NCI-H2227 treated with DMSO at 0.1 percent for 48 hours (cell line): ENCODE data around the gene PTH2.
A peak's percentile ranks its signal among the peaks of the same experiment; 100 is the strongest.
"Not testable (repeated sequence)": the region's sequence is repeated elsewhere in the genome, so short reads cannot be mapped to it uniquely, and the experiment has no call there.

Experiments
- DNase-seq: peaks from one replicate; lab custom pipeline; 2025; lab: John Stamatoyannopoulos, UW

PTH2 gene, protein sequence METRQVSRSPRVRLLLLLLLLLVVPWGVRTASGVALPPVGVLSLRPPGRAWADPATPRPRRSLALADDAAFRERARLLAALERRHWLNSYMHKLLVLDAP

DNA sequence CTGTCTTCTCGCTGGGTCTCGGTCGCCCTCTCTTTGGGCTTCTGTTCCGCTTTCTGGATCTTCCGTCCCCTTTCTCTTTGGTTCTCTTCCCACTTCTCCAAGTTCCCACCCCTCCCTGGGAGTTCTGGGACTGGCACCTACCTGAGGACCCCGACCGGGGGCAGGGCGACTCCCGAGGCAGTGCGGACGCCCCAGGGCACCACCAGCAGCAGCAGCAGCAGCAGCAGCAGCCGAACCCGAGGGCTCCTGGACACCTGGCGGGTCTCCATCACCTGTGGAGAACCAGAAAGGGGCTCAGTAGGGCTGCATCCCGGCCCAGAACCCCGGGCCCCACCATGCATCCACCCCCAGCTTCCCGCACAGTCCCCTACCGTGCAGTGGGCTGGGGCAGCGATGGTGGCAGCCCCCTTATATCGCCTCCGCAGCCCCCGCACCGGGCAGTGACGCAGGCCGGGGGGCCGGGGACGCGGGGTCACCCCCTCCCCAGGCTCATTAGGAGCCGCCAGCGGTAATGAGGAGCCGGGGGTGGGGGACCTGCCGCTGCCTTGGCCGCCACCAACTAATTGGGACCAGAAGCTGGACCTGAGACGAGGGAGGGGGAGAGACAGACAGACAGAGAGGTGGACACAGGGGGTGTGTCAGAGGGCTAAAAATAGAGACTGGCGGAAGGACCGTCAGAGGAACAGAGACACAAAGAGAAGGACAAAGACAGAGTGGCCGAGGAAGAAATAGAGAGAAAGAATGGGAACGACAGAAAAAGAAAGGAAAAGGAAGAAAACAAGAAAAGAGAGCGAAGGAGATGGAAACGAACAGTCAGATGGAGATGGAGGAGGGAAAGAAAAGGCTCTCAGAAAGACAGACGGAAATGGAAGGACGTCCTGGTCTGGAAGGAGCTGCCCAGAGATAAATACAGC, at the start of gene PTH2:
Gene PTH2 (minus strand): TSS at position 371 of the 914 bp plus-strand sequence. CDS start 102 bp downstream, at position 269.
- DNase-seq: no peak

DNA sequence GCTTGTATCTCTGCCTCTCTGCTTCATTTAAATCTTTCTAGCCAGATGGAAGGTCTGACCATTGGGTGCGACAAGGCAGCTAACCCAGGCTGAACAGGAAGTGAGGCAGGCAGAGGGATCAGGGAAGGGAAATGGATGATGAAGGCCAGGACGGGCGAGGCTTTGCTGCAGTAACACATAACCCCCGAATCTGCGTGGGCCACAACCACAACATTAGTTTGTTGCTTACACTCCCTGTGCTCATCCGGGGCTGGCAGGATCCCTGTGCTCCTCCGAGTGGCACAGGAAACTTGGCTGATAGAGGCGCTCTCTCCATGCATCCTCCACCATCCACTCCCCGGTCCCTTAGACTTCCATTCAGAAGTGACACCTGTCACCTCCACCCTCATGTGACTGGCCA, 49.7 kb upstream of the PTH2 start:
- no peak for DNase-seq

DNA sequence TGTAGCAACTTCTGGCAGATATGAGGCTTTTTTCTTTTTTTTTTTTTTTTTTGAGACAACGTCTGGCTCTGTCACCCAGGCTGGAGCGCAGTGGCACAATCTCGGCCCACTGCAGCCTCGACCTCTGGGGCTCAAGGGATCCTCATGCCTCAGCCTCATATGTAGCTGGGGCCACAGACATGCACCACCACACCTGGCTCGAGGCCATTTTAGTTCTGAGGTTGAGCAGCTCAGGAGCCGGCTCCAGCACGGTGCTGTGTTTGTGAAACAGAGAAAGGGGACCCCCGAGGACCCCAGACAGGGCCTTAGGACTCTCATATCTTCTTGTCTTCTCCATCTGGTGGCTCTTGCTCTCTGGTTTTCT, 47.4 kb upstream of the PTH2 start:
- no peak for DNase-seq

DNA sequence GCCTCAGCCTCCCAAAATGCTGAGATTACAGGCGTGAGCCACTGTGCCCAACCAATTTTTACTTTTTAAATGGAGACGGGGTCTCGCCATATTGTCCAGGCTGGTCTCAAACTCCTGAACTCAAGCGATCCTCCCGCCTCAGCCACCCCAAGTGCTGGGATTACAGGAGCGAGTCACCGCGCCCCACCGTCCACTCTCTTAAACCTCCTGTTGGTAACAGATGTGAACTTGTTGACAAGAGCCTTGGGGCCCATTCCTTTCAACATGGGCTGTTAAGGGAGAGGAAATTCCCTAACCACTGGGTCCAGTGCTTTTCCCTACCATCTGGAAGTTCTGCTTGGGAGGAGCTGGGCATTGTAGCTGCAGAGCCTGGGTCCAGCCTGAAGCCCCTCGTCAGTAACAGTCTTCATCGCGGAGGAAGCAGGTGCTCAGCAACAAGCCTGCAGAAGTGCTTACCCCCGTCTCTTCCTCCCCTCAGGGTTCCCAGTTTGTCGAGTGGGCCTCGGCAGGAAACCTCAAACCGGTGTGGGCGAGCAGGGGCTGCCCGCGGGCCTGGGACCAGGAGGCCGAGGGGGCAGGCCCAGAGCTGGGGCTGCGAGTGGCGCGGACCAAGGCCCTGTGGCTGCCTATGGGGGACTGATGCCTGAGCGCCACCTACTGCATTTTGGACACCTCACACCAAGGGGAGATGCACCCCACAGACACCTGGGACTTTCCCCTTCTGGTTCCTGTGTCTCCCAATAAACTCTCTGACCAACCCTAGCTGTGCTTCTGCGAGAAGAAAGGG, 46.8 kb upstream of the PTH2 start:
- no peak for DNase-seq

DNA sequence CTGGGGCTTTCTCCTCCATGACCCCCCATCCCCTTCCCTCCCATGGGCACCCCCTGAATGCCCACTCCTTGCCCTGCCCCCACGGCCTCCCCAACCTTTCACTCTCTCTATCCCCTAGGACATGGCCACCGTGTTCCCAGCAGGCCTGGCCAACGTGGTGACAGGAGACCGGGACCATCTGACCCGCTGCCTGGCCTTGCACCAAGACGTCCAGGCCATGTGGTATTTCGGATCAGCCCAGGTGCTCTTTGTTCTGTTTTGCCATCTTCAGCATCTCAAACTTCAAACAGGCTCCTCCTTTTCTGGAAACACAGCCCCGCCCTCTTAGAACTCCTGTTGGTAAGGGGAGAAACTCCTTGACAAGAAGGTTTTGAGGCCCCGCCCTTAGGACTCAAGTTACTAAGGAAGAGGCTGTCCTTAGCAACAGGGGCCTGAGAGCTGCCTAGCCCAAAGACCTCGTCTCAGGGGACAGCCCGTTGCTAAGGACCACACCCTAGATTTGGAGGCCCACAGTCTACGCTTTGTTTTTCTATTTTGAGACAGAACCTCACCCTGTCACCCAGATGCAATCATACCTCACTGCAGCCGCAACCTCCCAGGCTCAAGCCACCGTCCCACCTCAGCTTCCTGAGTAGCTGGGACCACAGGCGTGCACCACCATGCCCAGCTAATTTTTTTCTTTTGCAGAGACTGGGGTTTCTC, 45.7 kb upstream of the PTH2 start:
- DNase-seq: no peak

DNA sequence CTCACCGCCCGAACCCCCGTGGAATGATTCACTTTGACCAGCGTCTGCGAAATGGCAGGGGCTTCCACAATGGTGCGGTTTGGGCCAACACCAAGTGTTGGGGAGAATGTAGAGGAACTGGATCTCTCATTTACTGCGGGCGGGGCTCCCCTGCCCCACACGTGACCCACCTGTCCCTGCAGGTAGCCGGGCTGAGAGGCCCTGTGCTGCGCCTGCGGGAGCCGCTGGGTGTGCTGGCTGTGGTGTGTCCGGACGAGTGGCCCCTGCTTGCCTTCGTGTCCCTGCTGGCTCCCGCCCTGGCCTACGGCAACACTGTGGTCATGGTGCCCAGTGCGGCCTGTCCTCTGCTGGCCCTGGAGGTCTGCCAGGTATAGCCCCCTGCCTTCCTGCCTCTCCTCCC, 45.0 kb upstream of the PTH2 start:
- no peak for DNase-seq

DNA sequence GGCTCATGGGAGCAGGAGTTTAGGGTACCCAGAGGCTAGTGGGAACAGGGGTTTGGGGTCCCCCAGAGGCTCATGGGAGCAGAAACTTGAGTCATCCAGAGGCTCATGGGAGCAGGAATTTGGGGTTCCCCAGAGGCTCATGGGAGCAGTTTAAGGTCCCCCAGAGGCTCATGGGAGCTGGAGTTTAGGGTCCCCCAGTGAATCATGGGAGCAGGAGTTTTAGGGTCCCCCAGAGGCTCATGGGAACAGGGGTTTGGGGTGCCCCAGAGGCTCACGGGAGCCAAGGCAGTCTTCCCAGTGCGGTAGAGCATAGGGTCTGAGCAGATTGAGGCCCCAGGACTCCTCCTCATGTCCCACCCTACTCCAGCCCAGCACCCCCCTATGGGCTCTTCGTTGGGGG, 42.1 kb upstream of the PTH2 start:
- DNase-seq: no peak

DNA sequence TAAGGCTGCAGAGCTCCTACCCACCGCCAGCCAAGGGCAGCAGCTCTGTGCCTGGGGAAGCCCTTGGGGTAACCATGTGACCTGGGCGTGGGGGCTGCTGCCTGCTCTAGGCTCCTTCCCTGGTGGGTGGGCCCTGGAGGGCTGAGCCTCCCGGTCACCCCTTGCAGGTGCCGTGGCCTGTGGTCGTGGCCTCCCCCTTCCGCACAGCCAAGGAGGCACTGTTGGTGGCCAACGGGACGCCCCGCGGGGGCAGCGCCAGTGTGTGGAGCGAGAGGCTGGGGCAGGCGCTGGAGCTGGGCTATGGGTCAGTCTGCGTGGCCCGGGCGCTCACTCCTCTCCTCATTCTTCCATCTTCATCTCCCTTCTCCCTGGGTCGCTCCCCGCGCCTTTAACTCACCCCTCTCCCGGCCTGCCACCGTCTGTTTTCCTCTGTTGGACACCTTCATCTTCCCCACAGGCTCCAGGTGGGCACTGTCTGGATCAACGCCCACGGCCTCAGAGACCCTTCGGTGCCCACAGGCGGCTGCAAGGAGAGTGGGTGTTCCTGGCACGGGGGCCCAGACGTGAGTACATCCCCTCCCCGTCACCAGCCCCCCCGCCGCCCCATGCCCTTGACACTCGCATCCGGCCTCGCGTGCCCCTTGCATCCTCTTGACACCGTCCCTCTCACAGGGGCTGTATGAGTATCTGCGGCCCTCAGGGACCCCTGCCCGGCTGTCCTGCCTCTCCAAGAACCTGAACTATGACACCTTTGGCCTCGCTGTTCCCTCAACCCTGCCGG, 40.9 kb upstream of the PTH2 start:
- no peak for DNase-seq

DNA sequence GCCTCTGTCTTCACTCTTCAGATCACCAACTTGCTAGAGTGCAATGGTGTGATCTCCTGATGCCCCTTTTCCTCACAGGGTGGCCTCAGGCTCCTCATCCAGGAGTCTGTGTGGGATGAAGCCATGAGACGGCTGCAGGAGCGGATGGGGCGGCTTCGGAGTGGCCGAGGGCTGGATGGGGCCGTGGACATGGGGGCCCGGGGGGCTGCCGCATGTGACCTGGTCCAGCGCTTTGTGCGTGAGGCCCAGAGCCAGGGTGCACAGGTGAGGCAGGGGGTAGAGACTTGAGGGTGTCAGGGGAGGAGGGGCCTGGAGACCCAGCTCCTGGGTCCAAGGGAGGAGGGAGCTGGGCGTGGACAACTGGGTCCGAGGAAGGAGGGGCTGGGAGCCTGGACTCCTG, 39.3 kb upstream of the PTH2 start:
- no peak for DNase-seq

DNA sequence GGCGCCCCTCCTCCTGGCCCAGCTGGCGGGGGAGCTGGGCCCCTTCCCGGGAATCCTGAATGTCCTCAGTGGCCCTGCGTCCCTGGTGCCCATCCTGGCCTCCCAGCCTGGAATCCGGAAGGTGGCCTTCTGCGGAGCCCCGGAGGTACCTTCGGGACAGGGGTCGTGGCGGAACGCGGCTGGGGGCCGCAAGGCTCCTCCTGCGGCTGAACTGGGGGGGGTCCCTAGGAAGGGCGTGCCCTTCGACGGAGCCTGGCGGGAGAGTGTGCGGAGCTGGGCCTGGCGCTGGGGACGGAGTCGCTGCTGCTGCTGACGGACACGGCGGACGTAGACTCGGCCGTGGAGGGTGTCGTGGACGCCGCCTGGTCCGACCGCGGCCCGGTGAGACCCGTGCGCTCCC, 38.4 kb upstream of the PTH2 start:
- no peak for DNase-seq

DNA sequence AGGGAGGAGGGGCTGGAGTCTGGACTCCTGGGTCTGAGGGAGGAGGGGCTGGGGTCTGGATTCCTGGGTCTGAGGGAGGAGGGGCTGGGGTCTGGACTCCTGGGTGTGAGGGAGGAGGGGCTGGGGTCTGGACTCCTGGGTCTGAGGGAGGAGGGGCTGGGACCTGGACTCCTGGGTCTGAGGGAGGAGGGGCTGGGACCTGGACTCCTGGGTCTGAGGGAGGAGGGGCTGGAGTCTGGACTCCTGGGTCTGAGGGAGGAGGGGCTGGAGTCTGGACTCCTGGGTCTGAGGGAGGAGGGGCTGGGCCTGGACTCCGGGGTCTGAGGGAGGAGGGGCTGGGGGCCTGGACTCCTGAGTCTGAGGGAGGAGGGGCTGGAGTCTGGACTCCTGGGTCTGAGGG, 37.9 kb upstream of the PTH2 start:
- DNase-seq: not testable (repeated sequence)

DNA sequence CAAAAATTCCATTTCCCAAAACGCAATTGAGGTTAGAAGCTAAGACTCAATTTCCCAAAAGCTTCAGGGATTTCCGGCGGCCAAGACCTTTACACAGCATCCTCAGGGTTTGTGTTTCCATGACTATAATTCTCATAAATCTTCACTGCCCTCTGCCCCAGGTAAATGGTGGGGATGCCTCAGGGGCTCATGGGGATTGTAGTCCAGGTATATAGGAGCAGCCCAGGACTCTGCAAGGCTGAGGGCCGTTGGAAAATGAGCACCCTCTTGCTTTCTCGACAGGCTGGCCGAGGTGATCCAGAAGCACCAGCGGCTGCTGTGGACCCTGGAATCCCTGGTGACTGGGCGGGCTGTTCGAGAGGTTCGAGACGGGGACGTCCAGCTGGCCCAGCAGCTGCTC, 36.1 kb upstream of the PTH2 start:
- DNase-seq: no peak

DNA sequence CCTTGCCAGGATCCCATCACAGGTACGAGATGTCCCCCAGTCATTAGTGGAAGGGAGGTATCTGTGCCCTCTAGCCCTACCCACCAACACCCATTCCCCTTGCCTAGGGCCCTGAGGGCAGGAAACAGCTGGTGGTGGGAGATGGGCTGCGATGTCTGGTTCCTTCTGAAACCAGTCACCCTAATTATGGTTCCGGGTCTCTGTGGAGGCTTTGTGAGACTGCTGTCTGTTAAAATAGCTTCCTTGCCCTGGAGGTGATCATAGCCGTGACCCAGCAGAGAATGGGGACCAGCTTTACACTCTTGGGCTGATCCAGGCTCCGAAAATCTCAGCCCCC, 35.3 kb upstream of the PTH2 start:
- no peak for DNase-seq

DNA sequence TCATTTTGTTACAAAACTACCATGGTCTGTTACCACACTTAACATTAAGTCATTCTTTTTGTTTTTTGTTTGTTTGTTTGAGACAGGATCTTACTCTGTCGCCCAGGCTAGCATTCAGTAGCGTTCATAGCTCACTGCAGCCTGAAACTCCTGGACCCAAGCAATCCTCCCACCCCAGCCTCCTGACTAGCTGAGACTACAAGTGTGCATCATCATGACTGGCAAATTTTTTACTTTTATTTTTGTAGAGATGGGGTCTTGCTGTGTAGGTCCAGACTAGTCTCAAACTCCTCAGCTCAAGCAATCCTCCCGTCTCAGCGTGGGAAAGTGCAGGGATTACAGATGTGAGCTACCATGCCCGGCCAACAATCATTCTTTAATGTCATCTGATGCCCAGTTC, 33.1 kb upstream of the PTH2 start:
- no peak for DNase-seq

DNA sequence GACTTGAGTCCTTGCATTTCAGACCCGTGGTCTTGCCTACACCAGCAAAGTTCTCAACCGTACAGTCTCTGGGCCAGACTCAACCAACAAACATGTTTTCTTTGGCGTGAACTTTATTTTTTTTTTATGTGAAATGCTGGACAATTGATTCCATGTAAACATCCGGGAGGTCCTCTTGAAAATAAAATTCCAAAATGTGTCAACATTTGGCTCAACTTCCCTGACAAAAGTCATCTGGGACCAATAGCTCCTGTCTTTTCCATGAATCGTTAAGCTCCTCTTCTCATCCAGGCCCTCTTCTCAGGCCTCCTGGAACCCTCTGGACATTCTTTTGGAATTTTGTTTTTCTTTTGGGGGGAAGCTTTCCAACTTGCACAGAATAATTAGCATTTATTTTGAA, 32.5 kb upstream of the PTH2 start:
- DNase-seq: no peak

DNA sequence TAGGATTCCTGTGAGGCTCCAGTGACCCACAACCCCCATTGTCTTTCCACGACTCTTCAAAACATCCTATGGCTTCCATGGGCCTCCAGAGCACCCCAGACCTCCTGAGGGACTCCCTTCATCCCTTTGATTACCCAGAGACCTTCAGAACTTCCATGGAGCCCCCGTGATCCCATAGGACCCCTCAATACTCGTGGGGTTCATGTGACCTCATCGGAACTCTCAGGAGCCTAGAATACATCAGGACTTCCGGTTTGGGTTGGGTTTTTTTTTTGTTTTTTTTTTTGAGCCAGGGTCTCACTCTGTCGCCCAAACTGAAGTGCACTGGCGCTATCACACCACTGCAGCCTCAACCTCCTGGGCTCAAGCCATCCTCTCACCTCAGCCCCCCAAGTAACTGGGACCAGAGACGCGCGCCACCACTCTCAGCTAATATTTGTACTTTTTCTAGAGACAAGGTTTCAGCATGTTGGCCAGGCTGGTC, 30.6 kb upstream of the PTH2 start:
- DNase-seq: no peak

DNA sequence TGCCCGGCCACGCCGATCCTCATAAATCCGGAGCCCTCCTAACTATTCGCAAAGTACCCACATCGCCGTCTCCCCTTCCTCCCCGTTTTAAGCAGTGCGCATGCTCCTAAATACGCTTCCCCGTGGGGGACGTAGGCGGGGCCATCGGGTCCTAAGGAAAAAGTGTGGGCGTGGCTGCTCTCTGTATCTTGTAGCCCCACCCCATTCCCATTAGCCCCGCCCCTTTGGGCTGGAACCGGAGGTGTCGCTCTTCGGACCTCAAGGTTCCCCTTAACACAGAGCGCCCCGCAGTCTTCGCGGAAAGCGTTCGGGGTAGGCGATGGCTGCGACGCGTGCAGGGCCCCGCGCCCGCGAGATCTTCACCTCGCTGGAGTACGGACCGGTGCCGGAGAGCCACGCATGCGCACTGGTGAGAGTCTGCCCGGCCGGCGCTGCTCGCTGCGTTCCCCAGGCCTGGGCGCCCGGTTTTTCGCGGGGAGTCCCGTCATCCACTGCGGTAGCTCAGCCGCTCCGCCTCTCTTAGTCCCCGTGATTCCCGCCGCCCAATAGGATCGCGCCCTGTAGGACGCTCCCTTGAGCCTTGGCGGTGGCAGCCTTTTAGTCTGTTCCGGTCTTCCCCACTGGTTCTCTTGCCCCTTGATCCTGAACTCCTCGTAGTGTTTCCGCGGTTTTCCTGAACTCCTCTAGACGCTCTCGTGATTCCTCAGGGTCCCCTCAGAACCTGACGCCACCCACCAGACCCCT, 29.9 kb upstream of the PTH2 start, which contains the start of gene ALDH16A1:
Gene ALDH16A1 (plus strand): TSS at position 213 of the 744 bp plus-strand sequence. CDS start 107 bp downstream, at position 320.
- DNase-seq: peak; percentile 95

DNA sequence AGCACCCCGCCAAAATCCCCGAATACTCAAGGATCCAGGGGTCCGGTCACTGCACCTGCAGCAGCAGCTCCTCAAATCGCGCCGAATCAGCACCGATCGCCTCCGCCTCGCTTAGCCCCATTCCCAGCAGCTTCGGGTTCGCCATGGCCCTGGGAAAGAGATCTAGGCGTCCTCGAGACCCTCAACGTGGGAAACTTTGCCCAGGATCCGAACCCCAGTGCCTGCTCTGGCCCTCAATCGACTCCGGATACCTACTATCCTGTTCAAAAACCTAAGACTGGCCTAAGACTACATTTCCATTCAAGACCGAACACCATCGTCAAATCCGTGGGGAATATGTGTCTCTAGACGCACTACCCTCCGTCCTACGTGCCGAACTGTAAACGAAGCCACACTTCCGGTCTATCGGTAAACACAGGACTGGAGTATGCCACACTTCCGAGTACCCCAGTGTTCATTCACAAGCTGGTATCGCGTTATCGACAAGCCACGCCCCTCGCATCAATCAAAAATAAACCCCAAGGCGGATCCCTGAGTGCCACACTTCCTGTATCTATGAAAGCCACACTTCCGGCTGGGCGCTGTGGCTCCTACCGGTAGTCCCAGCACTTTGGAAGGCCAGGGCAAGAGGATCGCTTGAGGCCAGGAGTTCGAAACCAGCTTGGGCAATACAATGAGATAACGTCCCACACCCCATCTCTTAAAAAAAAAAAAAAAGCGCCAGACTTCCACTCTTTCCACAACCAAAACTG, 28.4 kb upstream of the PTH2 start, which contains the start of gene PIH1D1:
Gene PIH1D1 (minus strand): TSS at position 385 of the 752 bp plus-strand sequence. CDS start 240 bp downstream, at position 145.
- peak; percentile 94 for DNase-seq

DNA sequence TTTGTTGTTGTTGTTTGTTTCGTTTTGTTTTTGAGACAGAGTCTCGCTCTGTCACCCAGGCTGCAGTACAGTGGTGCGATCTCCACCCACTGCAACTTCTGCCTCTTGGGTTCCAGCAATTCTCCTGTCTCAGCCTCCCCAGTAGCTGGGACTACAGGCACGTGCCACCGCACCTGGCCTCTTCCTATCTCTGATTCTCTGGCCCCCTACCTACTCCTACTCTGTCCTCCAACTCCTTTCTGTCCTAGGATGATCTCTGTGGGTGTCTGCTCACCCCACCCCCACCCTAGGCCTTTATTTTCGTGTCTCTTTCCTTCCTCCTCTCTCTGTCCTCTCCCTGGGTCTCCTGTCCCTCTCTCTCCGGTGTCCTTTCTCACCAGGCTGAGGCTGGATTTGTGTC, 27.2 kb upstream of the PTH2 start:
- DNase-seq: no peak

DNA sequence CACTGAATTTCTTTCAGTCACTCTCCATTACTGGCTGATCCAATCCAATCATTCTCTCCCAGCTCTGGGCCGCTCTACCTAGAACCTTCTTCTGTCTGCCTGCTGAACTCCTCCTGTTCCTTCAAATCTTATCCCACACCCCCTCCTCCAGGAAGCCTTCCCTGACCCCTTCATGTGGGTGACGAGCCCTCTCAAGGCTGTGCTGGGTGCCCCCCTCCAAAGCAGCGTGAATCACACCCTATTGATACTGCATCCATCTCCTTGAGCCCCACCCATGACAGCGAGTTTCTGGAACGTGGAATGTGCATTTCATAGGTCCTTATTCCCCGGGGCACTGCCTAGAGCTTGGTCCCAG, 25.2 kb upstream of the PTH2 start:
- no peak for DNase-seq
